Mesenteric fat pad (tissue), 1 donor: ENCODE results near the gene C1QTNF8. TPM values are rescaled to one million over a fixed set of nuclear protein-coding genes. Genes with fewer than 3 reads are reported as not detected.

Experiments used
- DNase-seq: peaks from one replicate; pipeline ENCODE4 v3.0.0-alpha.2; 2020; ENCODE audit warnings: low spot score
- total RNA-seq: library from RNA; stranded (reverse); fragmentation: NEBNext Ultra II Directional; extraction: Animal tissue kit (Norgen Biotek cat#: 25700); gene quantifications from one replicate; pipeline ENCODE4 v1.2.1, GENCODE V29; 2021
- donor health status: DM: yes; HTN: yes; CAD: no.

C1QTNF8 gene
- total RNA-seq, 1 donor from 2014 or later, result not detected

DNA sequence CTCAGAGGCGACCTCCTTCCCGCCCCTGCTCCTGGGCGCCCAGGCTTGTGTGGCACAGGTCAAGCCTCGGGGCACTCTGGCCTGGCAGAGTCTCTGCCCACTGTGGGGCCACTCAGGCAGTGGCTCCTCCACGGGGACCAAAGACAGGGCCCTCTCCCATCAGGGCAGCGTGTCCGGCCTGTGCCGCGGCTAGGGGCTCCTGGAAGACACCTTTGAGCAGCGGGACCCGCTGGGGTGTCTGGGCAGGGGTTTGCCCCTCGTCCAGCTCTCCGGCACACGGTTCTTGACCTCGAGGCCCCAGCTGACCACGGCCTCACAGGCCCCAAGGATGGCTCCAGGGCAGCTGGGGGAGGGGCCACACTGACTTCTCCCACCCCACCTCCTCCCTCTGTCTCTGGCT is 48.2 kb downstream of the C1QTNF8 start:
- DNase-seq, result no peak

DNA sequence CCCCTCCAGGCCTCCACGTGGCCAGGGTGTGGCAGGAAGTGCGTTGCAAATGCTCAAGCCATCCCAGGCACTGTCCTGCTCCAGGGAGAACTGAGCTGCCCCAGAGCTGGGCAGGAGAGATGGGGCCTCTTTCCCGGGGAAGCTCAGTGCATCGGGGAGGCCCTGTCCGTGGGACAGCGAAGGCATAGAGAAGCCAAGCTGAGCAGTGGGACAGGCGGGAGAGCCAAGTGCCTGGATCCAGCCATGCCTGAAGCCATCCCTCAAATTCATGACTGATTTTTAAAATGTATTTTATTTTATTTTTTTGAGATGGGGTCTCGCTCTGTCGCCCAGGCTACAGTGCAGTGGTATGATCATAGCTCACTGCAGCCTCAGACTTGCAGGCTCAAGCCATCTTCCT is 48.9 kb downstream of the C1QTNF8 start:
- no peak for DNase-seq

DNA sequence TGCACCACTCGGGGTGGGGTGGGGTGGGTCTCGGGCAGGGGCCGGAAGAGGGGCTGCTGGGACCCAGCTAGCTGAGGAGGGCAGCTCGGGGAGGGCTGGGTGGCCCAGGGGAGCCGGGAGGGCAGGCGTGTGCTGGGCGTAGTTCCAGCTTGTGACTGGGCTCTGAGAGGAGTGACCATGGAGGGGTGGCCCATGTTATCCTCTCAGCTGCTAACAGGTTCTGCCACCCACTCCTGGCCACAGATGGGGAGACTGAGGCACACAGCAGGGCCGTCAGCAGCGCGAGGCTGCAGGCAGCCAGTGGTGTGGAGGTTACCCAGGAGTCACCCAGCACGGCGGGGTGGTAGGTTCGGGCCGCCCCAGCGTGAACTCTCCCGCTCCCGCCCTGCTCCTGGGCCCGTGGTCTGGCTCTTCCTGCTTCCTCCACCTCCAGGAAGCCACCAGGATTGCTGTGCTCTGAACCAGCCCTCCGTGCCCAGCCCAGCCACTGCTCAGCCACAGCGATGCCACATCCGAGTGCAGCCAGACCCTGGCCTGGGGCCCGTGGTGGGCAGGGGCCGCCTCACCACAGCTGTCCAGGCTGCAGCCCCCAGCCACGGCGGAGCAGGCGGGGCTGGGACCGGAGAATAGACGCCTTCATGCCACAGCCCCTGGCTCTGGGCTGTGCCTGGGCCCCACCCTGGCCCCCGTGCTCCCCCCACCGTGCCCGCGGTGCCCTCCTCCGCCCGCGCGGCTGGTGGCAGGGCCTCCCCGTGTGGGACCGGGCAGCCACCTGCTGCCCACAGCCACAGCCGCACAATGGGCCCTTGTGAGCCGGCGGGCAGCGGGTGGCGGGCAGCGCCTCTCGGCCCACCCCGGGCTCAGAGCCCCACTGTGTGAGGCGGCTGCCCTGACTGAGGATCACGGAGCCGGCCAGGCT is 49.8 kb downstream of the C1QTNF8 start:
- DNase-seq, result no peak

DNA sequence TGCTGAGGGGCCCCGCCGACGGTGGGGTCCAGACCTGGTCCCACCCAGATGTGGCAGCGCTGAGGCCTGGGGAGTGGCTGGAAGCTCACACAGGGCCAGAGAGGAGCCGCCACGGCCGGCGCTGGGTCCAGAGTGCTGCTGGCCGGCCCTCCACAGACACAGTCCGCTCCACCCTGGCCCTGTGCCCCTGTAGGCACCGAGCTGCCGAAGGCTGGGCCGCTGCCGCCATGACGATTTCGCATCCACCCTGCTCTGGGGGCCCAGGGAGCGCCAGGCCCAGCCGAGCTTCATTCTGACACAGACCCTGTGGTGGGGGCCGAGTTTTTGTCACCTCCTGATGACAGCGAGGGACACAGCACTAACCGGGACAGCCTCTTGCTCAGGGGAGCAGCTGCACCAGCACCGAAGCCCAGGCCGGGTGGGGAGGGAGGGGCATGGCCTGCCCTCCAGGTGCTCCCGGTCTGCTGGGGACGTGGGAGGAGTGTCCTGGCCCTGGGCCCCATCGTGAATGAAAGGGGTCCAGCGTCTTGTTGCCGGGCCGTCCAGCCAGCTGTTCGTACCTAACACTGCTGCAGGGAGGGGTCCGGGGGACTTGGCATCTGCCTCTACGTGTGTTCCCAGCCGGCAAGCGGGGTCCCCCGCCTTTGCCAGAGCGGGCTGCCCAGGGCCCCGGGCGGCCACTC is 50.6 kb downstream of the C1QTNF8 start:
- DNase-seq, result no peak

DNA sequence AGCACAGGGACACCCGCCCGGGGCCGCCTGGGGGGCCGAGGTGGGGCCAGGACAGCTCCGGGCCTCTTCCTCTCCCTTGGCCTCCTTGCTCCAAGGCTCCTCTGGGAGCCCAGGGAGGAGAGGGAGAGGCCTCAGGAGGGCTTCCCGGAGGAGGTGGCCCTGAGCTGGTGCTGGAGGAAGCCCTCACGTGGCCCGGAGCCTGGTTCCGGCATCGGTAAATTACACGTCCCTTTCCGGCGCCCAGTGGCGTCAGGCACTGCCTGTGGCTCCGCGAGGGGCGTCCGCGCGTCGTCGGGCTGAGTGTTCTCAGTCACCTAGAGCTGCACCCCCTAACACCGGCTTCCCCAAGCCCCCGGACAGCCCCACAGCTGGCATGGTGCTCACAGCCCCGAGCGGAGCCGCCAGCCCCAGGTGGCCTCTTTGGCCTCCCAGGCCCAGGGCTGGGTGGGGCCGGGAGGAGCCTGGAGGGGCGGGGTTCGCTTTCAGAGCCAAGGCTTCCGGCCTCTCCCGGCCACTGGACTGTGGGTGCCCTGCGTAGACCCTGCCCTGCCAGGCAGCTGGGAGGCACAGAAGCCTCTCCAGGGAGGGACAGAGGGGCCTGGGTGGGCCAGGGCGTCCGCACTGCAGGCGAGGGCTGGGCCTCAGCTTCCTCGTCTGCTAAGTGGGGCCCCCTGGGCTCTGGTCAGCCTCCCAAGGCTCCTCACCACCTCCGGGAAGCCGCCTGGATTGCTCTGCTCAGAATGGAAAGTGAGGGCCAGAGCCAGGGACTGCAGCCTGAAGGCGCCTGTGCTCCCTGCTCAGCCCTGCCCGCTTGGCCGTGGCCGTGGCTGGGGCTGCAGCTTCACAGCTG is 51.4 kb downstream of the C1QTNF8 start:
- no peak for DNase-seq

DNA sequence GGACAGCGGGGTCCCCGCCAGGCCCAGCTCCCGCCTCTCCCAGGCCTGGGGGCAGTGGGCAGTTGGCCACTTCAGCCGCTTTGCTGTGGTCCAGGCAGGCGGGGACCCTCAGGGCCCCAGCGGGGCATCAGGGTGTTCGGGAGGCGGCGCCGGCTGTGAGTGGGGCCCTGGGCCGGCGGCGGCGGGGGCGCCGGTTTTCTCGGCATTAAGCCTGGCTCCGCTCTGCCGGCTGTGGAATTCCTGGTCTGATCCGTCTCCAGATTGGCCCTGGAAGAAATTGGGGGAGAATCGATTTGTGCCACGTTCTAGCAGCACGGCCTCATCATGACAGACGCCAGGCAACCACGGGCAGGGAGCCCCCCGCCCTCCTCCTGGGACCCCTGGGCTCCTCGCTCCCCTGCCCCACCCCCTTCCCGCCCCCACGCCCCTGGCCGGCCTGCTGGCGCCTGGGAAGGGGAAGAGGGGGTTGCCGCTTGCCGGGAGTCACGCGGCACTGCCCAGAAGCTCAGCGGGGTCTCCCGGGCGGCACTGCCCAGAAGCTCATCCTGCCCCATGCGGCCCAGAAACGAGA is 52.1 kb downstream of the C1QTNF8 start:
- no peak for DNase-seq

DNA sequence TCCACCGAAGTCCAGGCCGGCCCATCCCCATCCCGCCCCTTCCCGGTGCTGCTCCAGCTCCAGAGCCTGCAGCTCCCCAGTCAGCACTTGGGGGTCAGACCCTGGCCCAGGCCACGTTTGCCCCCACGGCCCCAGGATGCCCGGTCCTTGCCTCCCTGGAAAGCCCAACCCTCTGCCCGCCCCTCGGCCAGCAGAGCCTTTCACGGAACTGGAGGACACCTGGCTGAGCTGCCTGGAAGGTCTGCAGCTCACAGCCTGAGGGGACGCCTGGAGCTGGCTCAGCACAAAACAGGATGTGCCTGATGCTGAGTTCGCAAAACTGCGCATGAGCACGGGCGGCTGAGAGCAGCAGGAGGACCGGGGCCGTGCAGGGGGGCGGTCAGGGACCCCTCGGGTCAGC is 53.2 kb downstream of the C1QTNF8 start:
- no peak for DNase-seq

DNA sequence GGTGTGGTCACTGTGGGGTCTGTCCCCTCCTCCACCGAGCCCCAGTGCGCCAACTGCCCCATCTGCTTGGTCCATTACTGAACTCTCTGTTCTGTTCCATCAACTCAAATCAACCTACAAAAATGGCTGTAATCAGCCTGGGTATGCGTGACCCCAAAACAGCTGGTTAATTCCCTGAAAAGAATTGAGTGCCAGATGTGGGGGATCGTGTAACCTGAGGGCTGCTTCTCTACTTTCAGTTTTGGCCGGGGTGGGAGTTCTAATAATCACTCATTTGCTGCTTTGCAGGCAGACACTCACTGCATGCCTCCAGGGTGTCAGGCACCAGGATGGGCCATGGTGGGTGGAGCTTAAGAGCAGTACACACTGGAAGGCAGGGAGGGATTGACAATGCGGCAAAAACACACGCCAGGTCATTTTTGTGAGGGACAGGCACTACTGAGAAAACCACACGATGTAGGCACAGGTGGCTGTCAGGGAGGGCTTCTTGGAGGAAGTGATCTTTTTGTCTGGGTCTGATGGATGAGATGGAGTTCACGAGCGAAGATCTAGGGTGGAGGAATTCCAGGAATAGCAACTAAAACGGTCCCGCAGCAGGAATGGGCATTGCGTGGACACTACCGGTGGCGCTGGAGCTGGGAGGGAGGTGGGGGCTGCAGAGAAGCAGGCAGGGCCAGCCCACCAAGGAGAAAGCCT is 53.8 kb downstream of the C1QTNF8 start:
- no peak for DNase-seq

DNA sequence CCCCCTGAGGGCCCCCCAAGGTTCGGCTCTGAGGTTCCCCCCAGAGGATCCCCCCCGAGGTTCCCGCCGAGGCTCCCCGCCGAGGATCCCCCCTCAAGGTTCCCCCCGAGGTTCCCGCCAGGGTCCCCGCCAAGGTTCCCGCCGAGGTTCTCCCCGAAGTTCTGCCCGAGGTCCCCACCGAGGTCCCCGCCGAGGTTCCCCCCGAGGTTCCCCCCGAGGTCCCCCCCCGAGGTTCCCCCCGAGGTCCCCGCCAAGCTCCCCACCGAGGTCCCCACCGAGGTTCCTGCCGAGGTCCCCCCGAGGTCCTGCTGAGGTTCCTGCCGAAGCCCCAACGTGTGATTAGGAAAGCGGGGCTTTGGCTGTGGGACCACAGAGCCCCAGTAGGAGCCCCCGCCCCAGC is 55.7 kb downstream of the C1QTNF8 start:
- DNase-seq, result no peak

DNA sequence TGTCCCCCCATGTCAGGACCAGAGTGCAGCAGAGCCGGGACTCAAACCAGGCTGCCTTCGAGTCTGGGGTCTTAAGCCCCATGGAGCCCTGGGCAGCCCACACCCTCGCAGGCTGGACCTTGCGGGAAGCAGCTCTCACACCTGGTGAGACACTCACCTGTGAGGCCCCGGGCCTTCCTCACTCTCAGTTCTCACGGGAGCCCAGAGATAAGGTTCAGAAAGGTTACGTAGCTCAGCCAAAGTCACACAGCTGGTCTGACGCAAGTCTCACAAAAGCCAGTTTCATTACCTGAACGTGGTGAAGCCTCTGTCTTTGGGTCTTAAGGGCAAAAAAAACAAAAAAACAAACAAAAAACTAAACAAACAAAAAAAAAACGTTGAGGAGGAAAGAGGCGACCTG is 56.3 kb downstream of the C1QTNF8 start:
- DNase-seq, result no peak

DNA sequence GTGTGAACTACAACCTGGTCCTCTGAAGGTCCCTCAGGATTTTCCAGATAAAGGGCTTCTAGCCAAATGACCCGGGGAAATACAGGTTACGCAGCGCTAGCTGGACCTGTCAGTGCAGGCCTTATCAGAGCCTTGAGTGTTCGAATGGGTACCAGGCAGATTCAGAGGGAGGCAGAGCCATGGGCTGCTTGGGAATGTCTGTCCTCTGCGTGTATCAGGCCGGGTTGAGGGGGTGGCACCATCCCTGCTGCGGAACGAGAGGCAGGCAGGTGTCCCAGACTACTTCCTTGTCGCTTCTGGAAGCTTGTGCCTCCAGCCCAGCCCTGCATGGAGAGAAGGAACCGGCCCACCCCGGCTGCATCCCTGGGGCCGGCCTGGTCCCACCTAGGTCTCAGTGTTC is 57.1 kb downstream of the C1QTNF8 start:
- no peak for DNase-seq

Other genes with a start within 250 kb of the C1QTNF8 start
- 16.0 TPM for gene LMF1, start 125.3 kb downstream of the C1QTNF8 start, total RNA-seq
- gene SOX8, start 114.5 kb downstream of the C1QTNF8 start, total RNA-seq, result 1.3 TPM
- not detected for gene SSTR5, start 23.5 kb downstream of the C1QTNF8 start, total RNA-seq
- 2.6 TPM for gene CACNA1H, start 56.9 kb upstream of the C1QTNF8 start, total RNA-seq
- gene TPSG1, start 129.0 kb upstream of the C1QTNF8 start, total RNA-seq, result not detected
- 22.1 TPM for gene TPSB2, start 133.9 kb upstream of the C1QTNF8 start, total RNA-seq
- gene TPSAB1, start 144.5 kb upstream of the C1QTNF8 start, total RNA-seq, result 10.7 TPM
- not detected for gene TPSD1, start 159.8 kb upstream of the C1QTNF8 start, total RNA-seq
- 91.9 TPM for gene UBE2I, start 213.4 kb upstream of the C1QTNF8 start, total RNA-seq
- gene BAIAP3, start 237.4 kb upstream of the C1QTNF8 start, total RNA-seq, result 1.3 TPM